HG02885 (cell line): Measurements from ENCODE around the gene XRCC3.
"Not testable (repeated sequence)": the region's sequence is repeated elsewhere in the genome, so short reads cannot be mapped to it uniquely, and the experiment has no call there.

Source experiments
- ATAC-seq: cut with Tn5 transposase; IDR thresholded peaks from one replicate; pipeline ENCODE4 v1.9.1; 2021; ENCODE audit warnings: mild to moderate bottlenecking; ENCODE audit not compliant: unreplicated experiment, poor library complexity

Gene XRCC3

GRCh38 chr14:103676881-103677675 lies 38.2 kb downstream of the XRCC3 start:
- no peak for ATAC-seq

DNA sequence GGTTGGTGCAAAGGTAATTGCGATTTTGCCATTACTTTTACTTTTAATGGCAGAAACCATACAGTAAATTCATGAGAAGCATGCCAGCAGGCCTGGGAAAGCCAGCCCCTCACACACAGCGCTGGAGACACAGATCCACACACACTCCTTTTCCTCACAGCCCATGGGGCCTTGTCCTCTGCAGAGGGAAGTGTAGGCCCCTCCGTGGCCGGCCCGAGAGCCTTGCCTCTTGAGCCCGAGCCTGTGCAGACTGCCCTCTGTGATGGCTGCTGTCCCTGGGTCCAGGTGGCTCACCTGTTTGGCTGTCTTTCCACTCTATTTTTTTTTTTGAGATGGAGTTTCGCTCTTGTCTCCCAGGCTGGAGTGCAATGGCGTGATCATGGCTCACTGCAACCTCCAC lies 39.3 kb downstream of the XRCC3 start:
- no peak for ATAC-seq

DNA sequence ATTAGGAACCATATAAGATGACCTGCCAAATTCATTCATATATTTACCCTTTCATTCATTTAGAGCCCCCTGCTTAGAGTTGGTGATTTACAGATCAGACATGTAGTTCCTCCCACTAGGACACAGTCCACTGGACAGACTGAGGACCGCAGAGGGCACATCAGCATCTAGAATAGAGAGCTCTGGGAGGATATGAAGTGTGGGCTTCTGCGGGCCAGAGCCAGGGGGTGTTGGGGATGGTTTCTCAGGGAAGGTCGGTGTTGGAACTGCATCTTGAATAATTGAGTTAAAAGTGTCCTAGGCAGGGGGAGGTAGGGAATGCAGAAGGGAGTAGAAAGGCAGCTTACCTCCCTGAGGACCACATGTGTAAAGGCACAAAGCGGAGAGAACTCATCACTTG lies 43.3 kb downstream of the XRCC3 start:
- no peak for ATAC-seq

DNA sequence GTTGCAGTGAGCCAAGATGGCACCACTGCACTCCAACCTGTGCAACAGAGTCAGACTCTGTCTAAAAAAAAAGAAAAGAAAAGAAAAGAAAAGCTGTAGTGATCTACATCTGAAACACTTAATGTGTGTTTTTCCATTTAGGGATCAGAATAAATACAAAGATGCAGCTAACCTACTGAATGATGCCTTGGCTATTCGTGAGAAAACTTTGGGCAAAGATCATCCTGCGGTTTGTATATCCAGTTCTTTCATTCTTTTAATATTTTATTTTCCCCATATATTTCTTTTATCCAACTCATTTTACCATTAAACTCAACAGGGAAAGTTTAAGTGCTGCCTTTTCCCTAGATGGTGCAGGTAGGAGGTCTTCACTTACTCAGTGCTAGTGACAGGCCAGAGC lies 45.9 kb downstream of the XRCC3 start:
- no peak for ATAC-seq

DNA sequence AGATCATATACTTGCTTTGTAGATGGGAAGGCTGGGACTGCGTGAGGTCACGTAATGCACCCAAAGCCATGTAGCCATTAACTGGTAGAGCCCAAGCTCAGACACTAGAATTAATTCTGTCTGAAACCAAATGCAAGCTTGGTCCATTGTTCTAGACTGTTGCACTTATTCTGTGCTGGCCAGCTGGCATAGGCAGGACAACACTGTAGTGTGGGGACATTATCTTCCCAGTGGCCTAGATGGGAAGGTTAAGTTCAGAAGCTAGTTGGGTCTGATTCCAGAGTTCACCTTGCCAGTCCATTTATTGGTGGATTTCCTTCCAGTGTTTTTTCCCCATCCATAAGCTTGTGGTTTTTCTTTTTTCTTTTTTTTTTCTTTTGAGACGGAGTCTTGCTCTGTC lies 47.1 kb downstream of the XRCC3 start:
- no peak for ATAC-seq

GRCh38 chr14:103667671-103668070 lies 47.6 kb downstream of the XRCC3 start:
- no peak for ATAC-seq

- ATAC-seq = no peak
Measured at GRCh38 chr14:103663506-103663905, 51.7 kb downstream of the XRCC3 start.

DNA sequence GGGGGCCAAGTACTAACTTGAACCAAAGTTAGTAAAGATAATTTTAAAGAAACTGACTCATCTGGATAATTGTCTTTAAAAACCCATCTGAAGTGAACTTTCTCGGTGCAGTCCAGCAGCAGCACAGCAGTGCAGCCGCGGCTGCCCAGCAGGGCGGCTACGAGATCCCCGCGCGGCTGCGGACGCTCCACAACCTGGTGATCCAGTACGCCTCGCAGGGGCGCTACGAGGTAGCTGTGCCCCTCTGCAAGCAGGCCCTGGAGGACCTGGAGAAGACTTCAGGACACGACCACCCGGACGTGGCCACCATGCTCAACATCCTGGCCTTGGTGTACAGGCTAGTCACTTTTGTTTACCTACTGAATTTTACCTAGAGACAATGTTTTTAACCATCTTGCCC lies 52.7 kb downstream of the XRCC3 start:
- ATAC-seq = no peak

- no peak for ATAC-seq
Measured at GRCh38 chr14:103662029-103662428, 53.2 kb downstream of the XRCC3 start.

- no peak for ATAC-seq
Measured at GRCh38 chr14:103659631-103660030, 55.6 kb downstream of the XRCC3 start.

DNA sequence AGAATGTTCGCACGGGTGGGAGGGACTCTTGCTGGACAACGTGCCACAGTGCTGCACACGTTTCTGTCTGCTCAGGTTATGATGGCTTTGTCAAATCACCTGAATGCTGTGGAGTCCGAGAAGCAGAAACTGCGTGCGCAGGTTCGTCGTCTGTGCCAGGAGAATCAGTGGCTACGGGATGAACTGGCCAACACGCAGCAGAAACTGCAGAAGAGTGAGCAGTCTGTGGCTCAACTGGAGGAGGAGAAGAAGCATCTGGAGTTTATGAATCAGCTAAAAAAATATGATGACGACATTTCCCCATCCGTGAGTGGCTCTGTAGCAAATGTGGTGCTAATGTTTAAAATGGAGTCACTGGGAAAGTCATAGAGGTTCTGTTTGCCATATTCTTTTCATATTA lies 57.8 kb downstream of the XRCC3 start:
- ATAC-seq = no peak

DNA sequence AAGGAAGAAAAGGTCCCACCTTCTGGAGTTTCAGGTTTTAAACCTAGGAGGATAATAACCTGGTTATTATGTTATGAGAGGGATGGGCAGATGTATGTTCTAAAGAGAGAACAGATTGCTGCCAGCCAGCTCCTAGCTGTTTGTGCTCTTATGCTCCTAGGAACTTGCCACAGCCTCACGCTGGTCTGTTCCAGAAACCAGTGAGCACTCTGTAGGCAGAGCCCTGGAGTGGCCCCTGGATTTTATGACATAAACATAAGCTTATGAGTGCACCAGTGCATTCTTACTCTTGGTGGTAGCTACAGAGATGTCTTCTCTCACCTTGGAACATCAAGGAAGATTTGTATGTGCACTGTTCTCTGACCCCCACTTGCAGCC lies 58.5 kb downstream of the XRCC3 start:
- ATAC-seq = no peak

DNA sequence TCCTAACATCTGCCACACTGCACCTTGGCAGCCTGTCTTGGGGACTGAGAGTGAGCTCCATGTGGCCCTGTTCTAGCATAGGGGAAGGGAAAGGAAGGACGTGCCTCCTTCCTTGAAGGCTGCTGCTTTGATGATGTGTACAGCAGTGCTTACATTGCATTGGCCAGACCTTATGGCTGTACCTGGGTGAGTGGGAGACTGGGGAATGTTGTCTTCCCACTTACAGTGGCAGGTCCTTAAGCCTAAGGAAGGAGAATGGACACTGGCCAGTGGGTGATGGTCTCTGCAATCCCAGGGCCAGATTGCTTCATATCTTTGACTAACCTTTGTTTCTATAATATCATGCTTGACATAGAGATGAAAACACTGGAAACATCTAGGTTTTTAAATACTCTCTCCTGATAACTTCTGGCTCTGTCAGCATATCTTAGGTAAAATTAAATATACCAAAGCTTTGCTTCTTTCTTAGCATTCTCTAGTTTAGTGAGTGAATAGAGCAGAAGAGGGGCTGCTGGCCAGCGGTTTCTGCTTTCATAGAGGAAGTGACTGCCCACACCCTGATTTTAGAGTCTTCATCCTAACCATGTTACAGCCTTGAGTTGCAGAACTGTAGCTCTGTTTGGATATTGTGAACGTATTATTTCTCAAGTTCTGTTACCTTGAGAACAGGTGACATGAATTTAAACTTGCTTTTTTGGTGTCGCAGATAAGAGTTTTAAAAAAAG lies 59.1 kb downstream of the XRCC3 start:
- no peak for ATAC-seq

GRCh38 chr14:103654619-103655018 lies 60.6 kb downstream of the XRCC3 start:
- ATAC-seq = no peak

DNA sequence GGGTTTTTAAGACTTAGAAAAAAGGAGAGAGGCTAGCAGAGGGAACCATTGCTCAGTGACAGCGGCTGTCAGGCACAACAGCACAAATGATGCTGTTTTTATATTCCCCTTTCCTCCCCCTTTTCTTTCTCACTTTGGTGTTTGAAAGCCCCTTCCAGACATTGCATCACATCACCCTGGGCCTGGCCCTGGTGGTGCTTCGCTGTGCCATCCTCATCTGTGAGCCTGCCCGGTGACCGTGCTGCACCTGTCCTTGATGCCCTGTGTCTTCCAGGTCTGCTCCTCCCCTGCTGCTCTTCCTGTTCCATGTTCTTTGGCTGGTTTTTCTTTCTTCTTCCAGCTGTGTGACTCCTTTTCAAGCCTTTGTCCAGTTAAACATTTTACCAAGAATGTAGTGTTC lies 61.4 kb downstream of the XRCC3 start:
- ATAC-seq = no peak

GRCh38 chr14:103653336-103653735 lies 61.9 kb downstream of the XRCC3 start:
- not testable (repeated sequence) for ATAC-seq

- no peak for ATAC-seq
Measured at GRCh38 chr14:103652806-103653205, 62.4 kb downstream of the XRCC3 start.

DNA sequence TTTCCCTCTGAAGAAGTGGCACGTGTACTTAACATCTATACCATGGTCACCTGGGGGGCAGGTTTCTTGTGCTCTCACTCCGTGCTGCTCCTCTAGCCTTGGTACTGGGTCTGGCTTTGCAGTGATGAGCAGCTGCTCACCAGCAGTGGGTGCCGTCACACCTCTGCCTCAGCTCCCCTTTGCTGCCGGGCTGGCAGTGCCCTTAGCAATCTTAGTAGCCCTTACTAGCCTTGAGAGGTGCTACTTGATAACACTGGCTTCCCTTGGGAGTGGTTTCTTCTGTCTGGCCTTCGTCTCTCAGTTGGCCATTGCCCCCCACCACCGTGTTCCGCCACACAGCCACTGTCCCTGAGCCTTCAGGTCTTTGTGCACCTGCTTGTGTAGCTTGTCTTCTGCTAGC lies 63.7 kb downstream of the XRCC3 start:
- no peak for ATAC-seq

GRCh38 chr14:103650213-103650612 lies 65.0 kb downstream of the XRCC3 start:
- no peak for ATAC-seq

- ATAC-seq = no peak
Measured at GRCh38 chr14:103649001-103649400, 66.2 kb downstream of the XRCC3 start.
